ENCODE data around the gene FADS2. TPM values are rescaled to one million over a fixed set of nuclear protein-coding genes. Genes with fewer than 3 reads are reported as not detected.
A peak's percentile ranks its signal among the peaks of the same experiment; 100 is the strongest.

The FADS2 gene
- polyA plus RNA-seq, 2 of the 4 experiments (the other 2 are of a cell fraction) = 215 to 391 TPM

GRCh38 chr11:61880031-61880430, 51.9 kb downstream of the FADS2 start:
- DNase-seq (ENCODE audit: low read depth in 1 of 2, low spot score in 1 of 2) = no peak
- no peaks in the 10 kb centered on the region for H3K9me3 ChIP-seq
- TF ChIP-seq JUNB (IDR thresholded peaks at IDR 0.05) = no peak
- no peak for TF ChIP-seq SREBF2 (IDR thresholded peaks at IDR 0.05)
- no peak for TF ChIP-seq REST (IDR thresholded peaks at IDR 0.05)
- no peak for TF ChIP-seq HMGXB4 (CRISPR knock-in tag; IDR thresholded peaks at IDR 0.05; ENCODE audit: borderline replicate concordance)
- no peak for TF ChIP-seq HOXB5 (CRISPR knock-in tag; IDR thresholded peaks at IDR 0.05)
- TF ChIP-seq E2F6 (IDR thresholded peaks at IDR 0.05; ENCODE audit: borderline replicate concordance, low read depth) = no peak
- TF ChIP-seq MYC (IDR thresholded peaks at IDR 0.05; ENCODE audit: borderline replicate concordance, low read length) = no peak
- TF ChIP-seq RNF2 (IDR thresholded peaks at IDR 0.05; ENCODE audit: borderline replicate concordance, low read depth) = no peak
- TF ChIP-seq KDM1A (IDR thresholded peaks at IDR 0.05; ENCODE audit: low read depth) = no peak
- no peak for TF ChIP-seq FOSL2 (IDR thresholded peaks at IDR 0.05)
- TF ChIP-seq FOSL2 (CRISPR knock-in tag; IDR thresholded peaks at IDR 0.05) = no peak
- no peak for TF ChIP-seq HDAC2 (IDR thresholded peaks at IDR 0.05)
- no peak for TF ChIP-seq NPAS2 (CRISPR knock-in tag; IDR thresholded peaks at IDR 0.05; ENCODE audit: borderline replicate concordance)
- TF ChIP-seq ZSCAN20 (CRISPR knock-in tag; IDR thresholded peaks at IDR 0.05) = no peak
- TF ChIP-seq RARB (CRISPR knock-in tag; IDR thresholded peaks at IDR 0.05) = no peak
- TF ChIP-seq CTCF (IDR thresholded peaks at IDR 0.05) = no peak
- TF ChIP-seq RAD21 (conservative IDR thresholded peaks at IDR 0.05 in 1 of 2, IDR thresholded peaks at IDR 0.05 in 1 of 2) = no peak
- 92% methylated on average over 11 of the region's 11 CpGs for WGBS (ENCODE audit: missing lambda C conversion rate)
- no peak for FAIRE-seq
- POLR2A ChIA-PET = no interaction called here
- no peak overlapping the region for H3K27ac ChIP-seq
- no peak overlapping the region for H3K4me3 ChIP-seq
- ATAC-seq = no peak
- H3K4me2 ChIP-seq = no peak overlapping the region
- H3K4me1 ChIP-seq = peaks cover 11% of the 10 kb centered on the region; the same call in 2 of the 3 replicates
- CTCF ChIA-PET = interaction anchor here (0.8 to 16.0 kb wide), 9 partner anchors 8 to 292 kb away, joined by 3 to 220 read pairs (median 17); no protein-coding TSS in a partner anchor

- no peak for TF ChIP-seq REST (IDR thresholded peaks at IDR 0.05)
- TF ChIP-seq RAD21 (conservative IDR thresholded peaks at IDR 0.05 in 1 of 2, IDR thresholded peaks at IDR 0.05 in 1 of 2) = no peak
- no peak for TF ChIP-seq ZSCAN20 (CRISPR knock-in tag; IDR thresholded peaks at IDR 0.05)
- no peak for TF ChIP-seq EHMT2 (IDR thresholded peaks at IDR 0.05; ENCODE audit: low read depth)
- WGBS (ENCODE audit: missing lambda C conversion rate) = 85% methylated on average over 6 of the region's 6 CpGs
- H3K4me3 ChIP-seq = no peak overlapping the region
- no peaks in the 10 kb centered on the region for H3K9me3 ChIP-seq
- ATAC-seq (no peak), DNase-seq (ENCODE audit: low read depth in 1 of 2, low spot score in 1 of 2) (no peak), FAIRE-seq (no peak)
- CTCF ChIA-PET = interaction anchor here (1.1 to 16.0 kb wide), 9 partner anchors 9 to 291 kb away, joined by 3 to 220 read pairs (median 17); no protein-coding TSS in a partner anchor
- no peak overlapping the region for H3K4me2 ChIP-seq
- 0 out of 6 replicates have a peak overlapping the region, but pooled peaks of 1 of the 2 experiments have one; percentile 25 for H3K27ac ChIP-seq
- peaks cover 10% of the 10 kb centered on the region; the same call in 2 of the 3 replicates for H3K4me1 ChIP-seq
- POLR2A ChIA-PET = interaction anchor here (0.6 kb wide), 1 partner anchor 91 kb away, joined by 4 read pairs; no protein-coding TSS in a partner anchor
Observed at GRCh38 chr11:61880454-61880853, 52.4 kb downstream of the FADS2 start.

Measured in A549 (cell line).